Effector memory CD4-positive, alpha-beta T cell (primary cell): ENCODE measurements around the gene HMGA1.
A peak's percentile ranks its signal among the peaks of the same experiment; 100 is the strongest.

Experiments
- DNase-seq, 3 donors: peaks; one replicate each; pipeline ENCODE4 v3.0.0-alpha.2; 2020
- H3K27ac ChIP-seq: 2 replicates; pipeline ENCODE4 v1.7.0; 2013; ENCODE audit warnings: mild to moderate bottlenecking, low read length, moderate library complexity; ENCODE audit not compliant: insufficient read depth, poor library complexity, severe bottlenecking
- H3K27me3 ChIP-seq: replicated peaks from 2 replicates; pipeline ENCODE4 v1.7.0; 2013; ENCODE audit warnings: mild to moderate bottlenecking, low read length; ENCODE audit not compliant: insufficient read depth, control insufficient read depth, poor library complexity, severe bottlenecking
- H3K36me3 ChIP-seq: 2 replicates; pipeline ENCODE4 v1.7.0; 2013; ENCODE audit warnings: mild to moderate bottlenecking, low read length, moderate library complexity; ENCODE audit not compliant: control insufficient read depth, insufficient read depth
- H3K4me1 ChIP-seq: 2 replicates; pipeline ENCODE4 v1.7.0; 2013; ENCODE audit warnings: low read length, mild to moderate bottlenecking; ENCODE audit not compliant: control insufficient read depth, insufficient read depth, poor library complexity, severe bottlenecking
- H3K4me3 ChIP-seq: 2 replicates; pipeline ENCODE4 v1.7.0; 2013; ENCODE audit warnings: low read length, low read depth, mild to moderate bottlenecking; ENCODE audit not compliant: insufficient read depth, poor library complexity, severe bottlenecking
- H3K9me3 ChIP-seq: 2 replicates; pipeline ENCODE4 v1.7.0; 2013; ENCODE audit warnings: mild to moderate bottlenecking, low read length, moderate library complexity; ENCODE audit not compliant: control insufficient read depth
- total RNA-seq, 3 donors: gene quantifications; one replicate each; lab custom pipeline; 2026; lab: John Stamatoyannopoulos, UW

HMGA1 gene, protein sequence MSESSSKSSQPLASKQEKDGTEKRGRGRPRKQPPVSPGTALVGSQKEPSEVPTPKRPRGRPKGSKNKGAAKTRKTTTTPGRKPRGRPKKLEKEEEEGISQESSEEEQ
- total RNA-seq = 74.0 to 99.6 (median 89.5) reads per million in 3 donors

DNA sequence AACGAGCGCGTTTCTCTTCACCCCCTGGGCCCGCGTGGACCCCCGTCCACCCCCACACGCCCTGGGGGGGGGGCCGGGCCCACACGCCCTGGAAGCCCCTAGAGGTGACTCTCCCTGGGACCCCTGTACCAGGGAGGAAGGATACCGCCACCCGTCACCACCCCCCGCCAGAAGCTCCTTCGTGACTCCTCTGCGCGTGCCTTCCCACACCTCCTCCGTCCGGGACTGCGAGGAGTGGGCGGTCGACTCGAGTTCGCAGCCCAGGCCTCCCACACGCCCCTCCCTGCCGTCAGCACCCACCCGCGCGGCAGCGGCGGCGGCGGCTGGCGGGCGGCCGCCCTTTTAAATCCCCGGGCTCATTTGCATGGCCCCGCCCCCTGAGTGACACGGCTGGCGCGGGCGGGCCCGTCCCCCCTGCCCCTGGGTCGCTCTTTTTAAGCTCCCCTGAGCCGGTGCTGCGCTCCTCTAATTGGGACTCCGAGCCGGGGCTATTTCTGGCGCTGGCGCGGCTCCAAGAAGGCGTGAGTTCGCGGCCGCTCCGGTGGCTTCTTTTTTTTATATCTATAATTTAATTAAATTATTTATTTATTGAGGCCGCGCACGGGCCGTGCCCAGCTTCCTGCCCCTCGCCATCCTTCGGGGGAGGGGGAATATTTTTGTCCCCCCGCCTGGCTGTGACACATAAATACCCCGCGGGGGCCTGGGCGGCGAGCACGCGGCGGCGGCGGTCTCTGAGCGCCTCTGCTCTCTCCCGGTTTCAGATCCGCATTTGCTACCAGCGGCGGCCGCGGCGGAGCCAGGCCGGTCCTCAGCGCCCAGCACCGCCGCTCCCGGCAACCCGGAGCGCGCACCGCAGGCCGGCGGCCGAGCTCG lies at the start of gene HMGA1:
HMGA1 (plus strand) TSS at position 431 of the 873 bp plus-strand sequence. CDS start 3,908 bp downstream, outside the sequence.
- no peaks in the 10 kb centered on the region for H3K27me3 ChIP-seq
- peak; percentile 83 to 89 (median 86) for DNase-seq
- peak within 1 kb of the TSS; percentile 81 for H3K4me3 ChIP-seq
- peaks cover 27% of the 10 kb centered on the region for H3K4me1 ChIP-seq
- no peaks in the 10 kb centered on the region for H3K9me3 ChIP-seq
- H3K36me3 ChIP-seq = peaks cover 14% of the 10 kb centered on the region
- peak within 1 kb of the TSS; percentile 96 for H3K27ac ChIP-seq

DNA sequence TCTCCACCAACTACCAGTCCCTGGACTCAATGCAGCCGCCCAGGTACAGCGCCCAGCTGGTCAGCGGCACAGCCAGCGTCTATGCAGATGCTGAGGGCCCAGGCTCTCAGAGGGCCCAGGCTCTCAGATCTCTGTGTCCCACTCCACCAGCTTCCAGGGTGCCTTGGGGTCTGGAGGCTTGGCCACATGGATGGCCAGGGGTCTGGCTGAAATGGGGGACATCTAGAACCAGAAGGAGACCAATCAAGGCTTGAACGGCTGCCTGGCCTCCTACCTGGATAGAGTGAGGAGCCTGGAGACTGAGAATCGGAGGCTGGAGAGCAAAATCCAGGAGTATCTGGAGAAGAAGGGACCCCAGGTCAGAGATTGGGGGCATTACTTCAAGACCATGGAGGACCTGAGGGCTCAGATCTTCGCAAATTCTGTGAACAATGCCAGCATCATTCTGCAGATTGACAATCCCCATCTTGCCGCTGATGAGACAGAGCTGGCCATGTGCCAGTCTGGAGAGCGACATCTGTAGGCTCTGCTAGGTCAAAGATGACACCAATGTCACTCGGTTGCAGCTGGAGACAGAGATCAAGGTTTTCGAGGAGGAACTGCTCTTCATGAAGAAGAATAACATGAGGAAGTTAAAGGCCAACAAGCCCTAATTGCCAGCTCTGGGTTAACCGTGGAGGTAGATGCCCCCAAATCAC lies 46.7 kb upstream of the HMGA1 start:
- no peak for DNase-seq
- peaks cover 4% of the 10 kb centered on the region for H3K4me1 ChIP-seq
- H3K4me3 ChIP-seq = no peak overlapping the region
- H3K27me3 ChIP-seq = no peaks in the 10 kb centered on the region
- H3K27ac ChIP-seq = no peak overlapping the region
- no peaks in the 10 kb centered on the region for H3K36me3 ChIP-seq
- no peaks in the 10 kb centered on the region for H3K9me3 ChIP-seq

DNA sequence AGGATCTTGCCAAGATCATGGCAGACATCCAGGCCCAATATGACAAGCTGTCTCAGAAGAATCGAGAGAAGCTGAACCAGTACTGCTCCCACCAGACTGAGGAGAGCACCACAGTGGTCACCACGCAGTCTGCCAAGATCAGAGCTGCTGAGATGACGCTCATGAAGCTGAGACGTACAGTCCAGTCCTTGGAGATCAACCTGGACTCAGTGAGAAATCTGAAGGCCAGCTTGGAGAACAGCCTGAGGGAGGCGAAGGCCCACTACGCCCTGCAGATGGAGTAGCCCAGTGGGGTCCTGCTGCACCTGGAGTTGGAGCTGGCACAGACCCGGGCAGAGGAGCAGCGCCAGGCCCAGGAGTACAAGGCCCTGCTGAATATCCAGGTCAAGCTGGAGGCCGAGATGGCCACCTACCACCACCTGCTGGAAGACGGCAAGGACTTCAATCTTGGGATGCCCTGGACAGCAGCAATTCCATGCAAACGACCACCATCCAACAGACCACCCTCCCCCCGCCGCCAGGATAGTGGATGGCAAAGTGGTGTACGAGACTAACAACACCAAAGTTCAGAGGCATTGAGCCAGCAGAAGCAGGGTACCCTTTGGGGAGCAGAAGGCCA lies 46.1 kb upstream of the HMGA1 start:
- Histone ChIP-seq H3K27me3 (no peaks in the 10 kb centered on the region), H3K9me3 (no peaks in the 10 kb centered on the region), H3K4me3 (no peak overlapping the region), H3K27ac (no peak overlapping the region), H3K4me1 (peaks cover 4% of the 10 kb centered on the region), H3K36me3 (no peaks in the 10 kb centered on the region)
- no peak for DNase-seq

DNA sequence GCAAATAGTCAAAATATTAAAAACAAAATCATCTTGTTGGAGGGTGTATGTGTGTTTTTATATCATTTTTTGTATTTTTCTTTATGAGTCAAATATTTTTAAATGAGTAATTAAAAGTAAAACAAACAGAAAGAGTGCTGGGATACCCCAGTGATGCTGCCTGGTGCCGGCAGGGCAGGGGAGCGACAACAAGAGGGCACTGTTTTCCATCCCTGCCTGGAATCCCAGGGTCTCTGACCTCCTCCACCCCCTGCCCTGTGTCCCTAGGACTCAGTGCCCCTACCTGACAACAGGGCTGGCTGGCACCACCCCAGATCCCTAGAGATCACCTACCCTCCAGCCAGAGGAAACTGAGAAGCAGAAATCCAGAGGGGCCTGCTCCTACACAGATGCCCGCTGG lies 41.9 kb upstream of the HMGA1 start:
- peaks cover 12% of the 10 kb centered on the region for H3K4me1 ChIP-seq
- no peaks in the 10 kb centered on the region for H3K9me3 ChIP-seq
- no peak for DNase-seq
- H3K27me3 ChIP-seq = no peaks in the 10 kb centered on the region
- H3K27ac ChIP-seq = no peak overlapping the region
- no peaks in the 10 kb centered on the region for H3K36me3 ChIP-seq
- H3K4me3 ChIP-seq = no peak overlapping the region

DNA sequence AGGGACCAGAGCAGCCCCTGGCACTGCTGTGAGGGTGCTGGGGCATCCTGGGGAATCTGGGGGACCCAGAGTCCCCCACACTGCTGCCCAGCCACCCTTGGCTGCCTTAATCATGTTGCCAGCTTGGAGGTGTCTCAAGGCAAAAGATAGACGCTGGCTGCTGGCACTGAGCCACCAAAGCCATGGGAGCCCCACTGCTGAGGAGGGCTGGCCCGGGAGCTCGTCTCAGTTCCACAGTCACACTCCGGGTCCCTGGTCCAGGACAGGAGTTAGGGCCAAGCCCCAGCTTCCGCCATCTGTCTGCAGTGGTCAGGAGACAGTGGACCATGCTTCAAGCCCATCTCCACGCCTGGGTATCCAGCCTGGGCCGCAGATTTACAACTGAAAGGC lies 41.0 kb upstream of the HMGA1 start:
- Histone ChIP-seq H3K4me3 (no peak overlapping the region), H3K27ac (no peak overlapping the region), H3K9me3 (no peaks in the 10 kb centered on the region), H3K27me3 (no peaks in the 10 kb centered on the region), H3K36me3 (no peaks in the 10 kb centered on the region), H3K4me1 (peaks cover 8% of the 10 kb centered on the region)
- no peak for DNase-seq

DNA sequence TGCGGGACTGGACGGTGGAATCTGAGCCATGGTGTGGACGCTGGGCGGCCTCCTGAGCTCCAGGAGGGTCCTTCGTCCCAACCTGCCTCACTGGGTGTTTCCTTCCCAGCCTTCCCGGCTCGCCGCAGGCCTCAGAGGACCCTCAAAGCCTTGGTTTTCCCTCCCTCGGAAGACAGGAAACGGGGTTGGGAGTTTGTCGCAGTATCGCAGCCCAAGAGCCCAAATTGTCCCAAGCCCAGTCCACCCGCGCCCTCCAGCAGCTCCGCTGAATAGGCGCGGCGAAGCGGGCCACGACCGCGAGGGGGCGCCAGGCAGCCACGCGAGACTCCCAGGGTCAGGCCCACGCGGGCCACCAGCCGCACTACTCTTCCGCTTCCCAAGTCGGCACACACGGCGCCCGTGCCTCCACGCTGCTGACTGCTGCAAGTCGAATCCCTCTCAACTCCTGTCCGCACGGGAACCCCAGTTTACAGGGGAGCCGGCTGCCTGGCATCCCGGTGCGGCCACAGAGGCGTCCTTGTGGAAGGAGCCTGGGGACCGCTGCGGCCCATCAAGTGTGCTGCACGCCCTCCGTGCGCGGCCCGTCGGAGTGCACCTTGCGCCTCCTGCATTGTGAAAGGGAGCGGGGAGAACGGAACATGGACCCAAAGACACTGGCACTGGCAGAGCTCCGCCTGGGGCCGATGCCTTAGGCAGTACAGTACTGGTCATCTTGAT lies 40.4 kb upstream of the HMGA1 start:
- peaks cover 8% of the 10 kb centered on the region for H3K4me1 ChIP-seq
- H3K36me3 ChIP-seq = no peaks in the 10 kb centered on the region

DNA sequence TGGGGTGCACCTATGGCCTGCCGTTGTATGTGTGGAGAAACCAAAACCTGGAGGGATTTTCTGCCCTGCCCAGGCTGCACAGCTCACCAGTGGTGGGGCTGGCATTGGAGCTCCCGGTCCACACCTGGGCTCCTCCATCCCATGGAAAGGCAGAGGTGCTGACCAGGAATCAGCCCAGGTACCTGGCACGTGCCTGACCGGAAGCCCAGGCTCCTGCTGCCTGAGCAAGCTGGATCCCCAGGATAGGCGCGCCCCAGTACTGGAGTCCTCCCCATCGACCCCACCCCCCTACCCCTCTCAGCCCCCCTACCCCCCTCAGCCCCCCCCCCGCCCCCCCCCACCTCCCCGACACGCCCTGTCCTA lies 39.9 kb upstream of the HMGA1 start:
- Histone ChIP-seq H3K4me1 (peaks cover 8% of the 10 kb centered on the region), H3K9me3 (no peaks in the 10 kb centered on the region), H3K4me3 (peak overlapping the region; percentile 64), H3K27me3 (no peaks in the 10 kb centered on the region), H3K27ac (no peak overlapping the region), H3K36me3 (no peaks in the 10 kb centered on the region)
- no peak for DNase-seq

More for the DNA sequence above, 40.4 kb upstream of the HMGA1 start:
- peak; percentile 73 to 78 (median 77) for DNase-seq
- Histone ChIP-seq H3K4me3 (peak overlapping the region; percentile 64), H3K27me3 (no peaks in the 10 kb centered on the region), H3K27ac (peak overlapping the region; percentile 26), H3K9me3 (no peaks in the 10 kb centered on the region)

DNA sequence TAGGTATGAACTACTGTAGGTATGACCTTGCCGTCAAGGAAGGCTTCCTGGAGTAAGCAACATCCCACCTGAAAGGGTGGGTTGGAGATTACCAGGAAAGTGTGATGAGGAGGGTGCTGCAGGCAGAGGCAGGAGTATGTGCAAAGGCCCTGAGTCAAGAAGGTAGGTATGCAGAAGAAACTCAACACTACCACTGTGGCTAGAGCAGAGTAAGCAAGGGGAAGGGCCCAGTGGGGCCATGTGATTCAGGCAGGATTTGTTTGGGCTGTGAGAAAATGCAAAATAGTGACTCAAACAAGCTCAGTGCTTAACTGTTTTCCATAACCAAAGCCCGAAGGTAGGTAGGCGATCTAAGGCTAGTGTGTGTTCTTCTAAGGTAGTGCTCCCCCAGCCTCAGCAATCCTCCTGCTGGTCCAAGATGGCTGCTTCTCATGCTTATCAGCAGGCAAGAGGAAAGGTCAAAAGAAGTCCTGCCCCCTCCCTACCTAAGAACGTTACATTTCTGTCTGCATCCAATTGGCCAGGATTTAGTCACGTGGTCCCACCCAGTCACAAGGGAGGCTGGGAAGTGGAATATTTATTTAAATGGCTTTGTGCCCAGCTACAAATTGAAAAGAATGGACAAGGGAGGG lies 36.2 kb upstream of the HMGA1 start:
- peaks cover 8% of the 10 kb centered on the region for H3K4me1 ChIP-seq
- H3K27me3 ChIP-seq = no peaks in the 10 kb centered on the region
- no peaks in the 10 kb centered on the region for H3K9me3 ChIP-seq
- H3K27ac ChIP-seq = no peak overlapping the region
- H3K36me3 ChIP-seq = no peaks in the 10 kb centered on the region
- no peak overlapping the region for H3K4me3 ChIP-seq
- DNase-seq = no peak

DNA sequence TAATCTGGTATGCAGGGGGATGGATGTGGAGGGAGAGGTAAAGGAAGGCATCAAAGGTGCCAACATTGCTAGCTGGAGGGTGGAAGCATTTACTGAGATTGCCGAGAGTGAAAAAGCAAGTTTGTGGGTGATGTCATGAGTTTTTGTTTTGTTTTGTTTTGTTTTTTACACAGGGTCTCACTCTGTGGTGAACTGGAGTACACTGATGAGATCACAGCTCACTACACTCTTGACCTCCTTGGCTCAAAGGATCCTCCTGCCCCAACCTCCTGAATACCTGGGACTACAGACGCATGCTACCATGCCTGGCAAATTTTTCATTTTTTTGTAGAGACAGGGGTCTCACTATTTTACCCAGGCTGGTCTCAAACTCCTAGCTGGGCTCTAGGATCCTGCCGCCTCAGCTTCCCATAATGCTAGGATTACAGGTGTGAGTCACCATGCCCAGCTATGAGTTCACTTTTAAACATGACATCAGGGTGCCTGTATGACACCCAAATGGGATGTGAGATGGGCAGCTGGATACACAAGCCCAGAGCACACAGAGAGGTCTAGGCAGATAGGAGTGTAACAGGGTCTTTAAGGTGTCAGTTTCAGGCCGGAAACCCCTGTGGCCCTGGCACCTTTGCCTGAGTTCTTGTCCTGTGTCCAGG lies 35.1 kb upstream of the HMGA1 start:
- H3K4me3 ChIP-seq = no peak overlapping the region
- DNase-seq = no peak
- H3K4me1 ChIP-seq = peaks cover 2% of the 10 kb centered on the region
- H3K9me3 ChIP-seq = no peaks in the 10 kb centered on the region
- H3K36me3 ChIP-seq = no peaks in the 10 kb centered on the region
- no peaks in the 10 kb centered on the region for H3K27me3 ChIP-seq
- no peak overlapping the region for H3K27ac ChIP-seq
